ENCODE data around the gene PLCH1. TPM values are rescaled to one million over a fixed set of nuclear protein-coding genes. Genes with fewer than 3 reads are reported as not detected.

PLCH1 gene
- total and polyA plus RNA-seq, 2 of the 8 experiments (the other 6 are each of a cell fraction or from before 2014, with no cell fraction given) = 5.8 to 17.2 TPM

GRCh38 chr3:155603302-155603701 lies 141.6 kb downstream of the PLCH1 start:
- H3K23me2 ChIP-seq (ENCODE audit: low read depth, low read length) = no peaks in the 10 kb centered on the region
- H3K4me3 ChIP-seq (ENCODE audit: extremely low read depth in 1 of 4, insufficient read depth in 2 of 4, low read depth in 3 of 4, low read length in 4 of 4) = no peak overlapping the region
- H3K27ac ChIP-seq (ENCODE audit: low read depth, low read length) = no peak overlapping the region
- H3K4me1 ChIP-seq (replicated peaks in 1 of 4; ENCODE audit: control insufficient read depth in 3 of 4, insufficient read depth in 4 of 4, low read length in 3 of 4) = peaks cover 0 to 3% (median under 1%) of the 10 kb centered on the region in 4 experiments; a peak in 1 of 7 replicates
- no peak overlapping the region for H2AK5ac ChIP-seq (ENCODE audit: low read depth, low read length)
- no peaks in the 10 kb centered on the region; a peak in 1 of 4 replicates for H3K79me2 ChIP-seq (ENCODE audit: control insufficient read depth in 1 of 2, insufficient read depth in 2 of 2, low read length in 2 of 2)
- H2BK5ac ChIP-seq (ENCODE audit: low read depth, low read length) = no peak overlapping the region
- H4K20me1 ChIP-seq (replicated peaks in 1 of 2; ENCODE audit: control insufficient read depth in 1 of 2, insufficient read depth in 2 of 2, low read length in 2 of 2) = no peaks in the 10 kb centered on the region
- no peak overlapping the region for H4K91ac ChIP-seq (replicated peaks; ENCODE audit: insufficient read length, low read length)
- no peak overlapping the region for H2BK120ac ChIP-seq (replicated peaks; ENCODE audit: low read depth, low read length)
- H2BK12ac ChIP-seq (ENCODE audit: low read depth, low read length) = no peak overlapping the region
- H2AFZ ChIP-seq (ENCODE audit: low read length) = no peak overlapping the region
- no peak overlapping the region for H3K23ac ChIP-seq (ENCODE audit: insufficient read length)
- H3K36me3 ChIP-seq (ENCODE audit: control insufficient read depth in 2 of 4, insufficient read depth in 4 of 4, low read length in 3 of 4) = no peaks in the 10 kb centered on the region; a peak in 1 of 8 replicates
- H3K18ac ChIP-seq (ENCODE audit: extremely low read depth, low read length) = no peak overlapping the region
- DNase-seq (ENCODE audit: low read depth in 1 of 2, low spot score in 2 of 2) (no peak), FAIRE-seq (no peak)
- peaks cover 0 to 1% (median 0%) of the 10 kb centered on the region in 4 experiments; a peak in 1 of 7 replicates for H3K27me3 ChIP-seq (replicated peaks in 1 of 4; ENCODE audit: control insufficient read depth in 3 of 4, extremely low read depth in 1 of 4, insufficient read depth in 3 of 4, low read length in 3 of 4)
- no peak overlapping the region for H4K8ac ChIP-seq (ENCODE audit: extremely low read depth, insufficient read depth, low read length)
- H2BK20ac ChIP-seq (ENCODE audit: low read length) = no peak overlapping the region
- H3K4ac ChIP-seq (replicated peaks; ENCODE audit: insufficient read length, low read depth, low read length) = no peak overlapping the region
- H3K14ac ChIP-seq (ENCODE audit: insufficient read length) = no peak overlapping the region
- H3K9ac ChIP-seq (replicated peaks in 1 of 4; ENCODE audit: extremely low read depth in 1 of 4, low read depth in 3 of 4, low read length in 3 of 4) = no peak overlapping the region
- H2BK15ac ChIP-seq (ENCODE audit: low read length) = no peak overlapping the region
- ChIA-PET POLR2A (ENCODE audit: partially characterized antibody) (interaction anchor here (1.0 kb wide), 1 partner anchor 202 kb away, joined by 3 read pairs; no protein-coding TSS in a partner anchor), CTCF (ENCODE audit: partially characterized antibody) (interaction anchor here (0.6 to 1.3 kb wide), 4 partner anchors 9 to 398 kb away, joined by 3 to 4 read pairs (median 4); no protein-coding TSS in a partner anchor)
- no peaks in the 10 kb centered on the region; a peak in 1 of 4 replicates for H3K9me3 ChIP-seq (ENCODE audit: insufficient read depth in 2 of 2, low read depth in 1 of 2, low read length in 1 of 2)
- H4K5ac ChIP-seq (ENCODE audit: insufficient read length, low read depth, low read length) = no peak overlapping the region
- no peak overlapping the region for H3K4me2 ChIP-seq (ENCODE audit: insufficient read depth in 1 of 2, low read depth in 2 of 2, low read length in 2 of 2)
- TF ChIP-seq RNF2 (IDR thresholded peaks at IDR 0.05; ENCODE audit: borderline replicate concordance, low read depth, low read length, missing control alignments, poor library complexity, severe bottlenecking) = no peak
- no peak for TF ChIP-seq POU5F1 (IDR thresholded peaks at IDR 0.05; ENCODE audit: low read depth, low read length)
- TF ChIP-seq SP1 (IDR thresholded peaks at IDR 0.05; ENCODE audit: low read depth, low read length) = no peak
- TF ChIP-seq GABPA (IDR thresholded peaks at IDR 0.05; ENCODE audit: borderline replicate concordance, insufficient read depth, low read length) = no peak
- no peak for TF ChIP-seq SAP30 (IDR thresholded peaks at IDR 0.05; ENCODE audit: insufficient read depth, insufficient replicate concordance, low read length)
- TF ChIP-seq RFX5 (IDR thresholded peaks at IDR 0.05; ENCODE audit: borderline replicate concordance, low read depth, low read length) = no peak
- TF ChIP-seq FOSL1 (IDR thresholded peaks at IDR 0.05; ENCODE audit: insufficient read depth, low read depth, low read length) = no peak
- TF ChIP-seq PHF8 (conservative IDR thresholded peaks at IDR 0.05; ENCODE audit: low read depth, low read length) = no peak
- TF ChIP-seq TBP (IDR thresholded peaks at IDR 0.05; ENCODE audit: low read depth, low read length) = no peak
- no peak for TF ChIP-seq HDAC6 (IDR thresholded peaks at IDR 0.05; ENCODE audit: low read depth, low read length)
- TF ChIP-seq CHD1 (IDR thresholded peaks at IDR 0.05; ENCODE audit: low read depth, low read length) = no peak
- no peak for TF ChIP-seq CBX8 (IDR thresholded peaks at IDR 0.05; ENCODE audit: borderline replicate concordance, low read depth, low read length)
- no peaks in the 10 kb centered on the region for H3K79me1 ChIP-seq (ENCODE audit: low read depth, low read length)
- H3K56ac ChIP-seq (replicated peaks; ENCODE audit: insufficient read length, low read depth, low read length) = no peak overlapping the region

Data from H1 (cell line).